Fibroblast of pulmonary artery (primary cell): Measurements from ENCODE around the gene ITGB8.

ENCODE experiments used
- DNase-seq: peaks from one replicate; pipeline ENCODE4 v3.0.0-alpha.2; 2010; ENCODE audit warnings: low read depth
- H3K4me3 ChIP-seq: replicated peaks from 2 replicates; pipeline ENCODE4 v1.5.1; 2011; ENCODE audit warnings: low read depth, mild to moderate bottlenecking, control low read depth, low read length, moderate library complexity
- CTCF ChIP-seq: IDR thresholded peaks from 2 replicates; pipeline ENCODE4 v1.5.1; 2011; ENCODE audit warnings: mild to moderate bottlenecking, control low read depth, low read length, inconsistent platforms; ENCODE audit errors: missing control alignments

The ITGB8 gene

GRCh38 chr7:20393021-20393610, 62.4 kb downstream of the ITGB8 start:
- TF ChIP-seq CTCF = no peak
- no peak overlapping the region for H3K4me3 ChIP-seq
- DNase-seq = no peak

- H3K4me3 ChIP-seq = no peak overlapping the region
- DNase-seq = no peak
- TF ChIP-seq CTCF = no peak
These were observed 62.9 kb downstream of the ITGB8 start for GRCh38 chr7:20393616-20394015.

GRCh38 chr7:20394284-20394683, 63.6 kb downstream of the ITGB8 start:
- DNase-seq = no peak
- TF ChIP-seq CTCF = no peak
- no peak overlapping the region for H3K4me3 ChIP-seq

GRCh38 chr7:20395104-20395503, 64.4 kb downstream of the ITGB8 start:
- H3K4me3 ChIP-seq = no peak overlapping the region
- DNase-seq = peak; percentile 60
- TF ChIP-seq CTCF = no peak

- TF ChIP-seq CTCF = no peak
- no peak overlapping the region for H3K4me3 ChIP-seq
- DNase-seq = no peak
These were observed 64.8 kb downstream of the ITGB8 start for GRCh38 chr7:20395511-20395910.

GRCh38 chr7:20399521-20399920, 68.8 kb downstream of the ITGB8 start:
- peak; percentile 42 for DNase-seq
- TF ChIP-seq CTCF = no peak
- no peak overlapping the region for H3K4me3 ChIP-seq
